GM12875 (cell line): ENCODE measurements around the gene AKAP1.

Source experiments
- H3K4me3 ChIP-seq: one replicate; pipeline ENCODE4 v1.5.1; 2011; ENCODE audit warnings: low read depth, low read length, control low read depth
- CTCF ChIP-seq: IDR thresholded peaks from 2 replicates; pipeline ENCODE4 v1.5.1; 2011; ENCODE audit warnings: low read depth, mild to moderate bottlenecking, control low read depth, inconsistent platforms, low read length, moderate library complexity, borderline replicate concordance; ENCODE audit not compliant: insufficient read depth

Gene AKAP1

DNA sequence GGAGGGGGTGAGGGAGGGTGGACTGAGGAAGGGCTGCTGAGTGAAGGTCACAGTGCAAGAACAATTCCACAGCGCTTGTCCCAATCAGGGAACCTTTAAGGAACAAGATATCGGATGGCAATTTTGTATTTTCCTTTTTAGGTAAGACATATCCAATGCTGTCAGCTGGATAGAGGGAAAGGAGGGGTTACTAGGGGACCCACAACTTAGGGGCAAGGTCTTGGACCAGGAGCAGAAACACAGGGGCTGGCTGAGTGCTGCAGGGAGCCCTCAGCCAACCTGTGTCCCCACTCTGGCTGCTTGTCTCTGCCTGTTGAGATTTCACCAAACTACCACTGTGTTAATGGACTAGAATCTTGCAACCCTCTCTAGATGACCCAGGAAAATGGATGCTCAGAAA is 47.6 kb downstream of the AKAP1 start:
- H3K4me3 ChIP-seq = no peak overlapping the region
- TF ChIP-seq CTCF = no peak

GRCh38 chr17:57133486-57133885 is 48.4 kb downstream of the AKAP1 start:
- H3K4me3 ChIP-seq = no peak overlapping the region
- TF ChIP-seq CTCF = no peak

DNA sequence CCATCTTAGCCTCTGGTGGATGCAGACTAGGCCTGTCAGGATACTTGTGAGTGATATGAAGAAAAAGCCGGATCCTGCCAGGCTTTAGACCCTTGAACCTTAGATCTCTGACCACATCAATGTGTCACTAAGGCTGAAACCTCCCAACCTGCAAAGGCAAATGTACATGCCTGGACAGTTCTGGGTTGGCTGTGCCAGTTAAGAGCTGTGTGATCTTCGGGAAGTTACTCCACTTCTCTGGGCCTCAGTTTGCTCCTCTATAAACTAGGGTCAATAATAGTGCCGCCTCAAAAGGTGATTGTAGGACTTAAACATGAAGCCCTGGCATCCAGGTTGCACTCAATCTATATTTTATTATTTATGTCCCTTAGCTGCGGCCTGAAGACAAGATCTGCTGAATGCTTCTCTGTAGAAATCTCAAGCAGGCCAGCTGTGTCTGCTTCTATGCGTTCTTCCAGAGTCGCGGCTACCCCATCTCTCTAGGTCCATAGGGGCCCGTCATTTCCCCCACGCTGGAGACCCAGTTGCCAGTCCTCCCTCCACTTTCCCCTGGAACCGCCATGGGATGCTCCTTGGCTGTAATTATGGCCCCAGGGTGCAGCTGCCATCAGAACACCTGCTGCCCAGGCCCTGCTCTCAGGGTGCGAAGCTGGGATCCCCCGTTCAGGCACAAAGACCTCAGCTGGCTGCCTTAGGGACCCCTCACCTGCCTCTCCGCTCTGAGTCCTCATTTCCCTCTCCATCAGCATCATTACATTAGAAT is 50.2 kb downstream of the AKAP1 start:
- TF ChIP-seq CTCF = no peak
- H3K4me3 ChIP-seq = no peak overlapping the region

DNA sequence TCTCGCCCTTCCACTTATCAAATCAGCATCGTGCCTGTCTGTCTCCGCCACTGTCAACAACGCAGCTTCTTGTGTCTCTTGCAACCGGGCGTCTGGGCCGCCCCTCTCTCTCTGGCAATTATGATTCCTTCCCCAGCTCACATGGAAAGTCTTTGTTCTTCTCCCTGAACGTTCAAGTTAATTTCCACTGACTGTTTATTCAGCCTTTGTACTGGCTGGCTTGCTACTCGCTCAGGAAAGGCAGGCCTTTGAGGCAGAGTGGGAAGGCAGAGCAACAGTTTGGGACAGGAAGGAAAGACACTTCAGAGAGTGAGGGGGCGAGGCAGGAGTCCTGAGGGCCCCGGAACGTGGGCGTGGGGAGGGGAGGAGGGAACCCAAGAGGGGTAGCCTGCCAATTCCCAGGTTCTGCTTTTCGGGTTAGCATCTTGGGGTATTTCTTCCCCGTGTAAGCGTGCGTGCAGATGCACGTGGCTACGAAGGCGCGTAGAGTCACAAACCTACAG is 50.8 kb downstream of the AKAP1 start:
- no peak overlapping the region for H3K4me3 ChIP-seq
- no peak for TF ChIP-seq CTCF

- no peak overlapping the region for H3K4me3 ChIP-seq
- TF ChIP-seq CTCF = no peak
Measured at GRCh38 chr17:57136355-57136754, 51.3 kb downstream of the AKAP1 start.

GRCh38 chr17:57138030-57138911 is 53.2 kb downstream of the AKAP1 start:
- no peak overlapping the region for H3K4me3 ChIP-seq
- no peak for TF ChIP-seq CTCF
